Endothelial cell of umbilical vein (primary cell): ENCODE results near the gene PPM1H. TPM values are rescaled to one million over a fixed set of nuclear protein-coding genes. Genes with fewer than 3 reads are reported as not detected.

Source experiments
- BruUV-seq: library from RNA; stranded (reverse); fragments of 400-500 nt; replicated peaks from 2 replicates; lab custom pipeline; 2021; lab: Mats Ljungman, UMichigan
- CTCF ChIA-PET: fragments of 300-600, 350-600 bp; sonication (Branson Sonifier 250); formaldehyde crosslinking; loops from one replicate; lab custom pipeline; 2021; ENCODE audit warnings: antibody characterized with exemption, inconsistent platforms; lab: Charles Lee
- POLR2A ChIA-PET: fragments of 300-600, 350-600 bp; sonication (Branson Sonifier 250); formaldehyde crosslinking; loops from one replicate; lab custom pipeline; 2021; ENCODE audit warnings: antibody characterized with exemption, inconsistent platforms; lab: Charles Lee
- DNase-seq: peaks from one replicate; pipeline ENCODE4 v3.0.0-alpha.2; 2011; ENCODE audit warnings: low read depth, low spot score
- FAIRE-seq: peaks from 2 replicates; lab custom pipeline; 2011; peaks lifted over from hg19 to GRCh38; lab: Jason Lieb, UNC
- H2AFZ ChIP-seq: 2 replicates; pipeline ENCODE4 v1.6.0; 2012; ENCODE audit warnings: low read depth, low read length, control low read depth, inconsistent platforms
- H3K27ac ChIP-seq: 2 replicates; pipeline ENCODE4 v1.5.1; 2011; ENCODE audit warnings: low read depth, mild to moderate bottlenecking, control low read depth, low read length, moderate library complexity; ENCODE audit not compliant: insufficient read depth
- H3K27me3 ChIP-seq, 2 experiments: 2 replicates each; pipeline versions ENCODE4 v1.6.0 to v1.6.1; 2011; ENCODE audit warnings: low read length in 2 of 2, mixed read lengths in 1 of 2; ENCODE audit not compliant: control insufficient read depth in 2 of 2, insufficient read depth in 2 of 2
- H3K36me3 ChIP-seq, 2 experiments: 2 replicates in 1 of 2; 3 replicates in 1 of 2; pipeline ENCODE4 v1.5.1; 2011; ENCODE audit warnings: low read length in 2 of 2, mild to moderate bottlenecking in 1 of 2, moderate library complexity in 1 of 2; ENCODE audit not compliant: control insufficient read depth in 2 of 2, insufficient read depth in 2 of 2; ENCODE audit errors: extremely low read depth in 1 of 2
- H3K4me1 ChIP-seq: 3 replicates; pipeline ENCODE4 v1.5.1; 2011; ENCODE audit warnings: mild to moderate bottlenecking, low read length; ENCODE audit not compliant: control insufficient read depth, insufficient read depth; ENCODE audit errors: extremely low read depth
- H3K4me2 ChIP-seq: 2 replicates; pipeline ENCODE4 v1.6.1; 2011; ENCODE audit warnings: low read length, control low read depth, mixed read lengths; ENCODE audit not compliant: insufficient read depth
- H3K4me3 ChIP-seq, 3 experiments: fragments of 200-600 bp in 1 of 3; sonication (generic), shearing (Covaris generic) in 1 of 3; replicated peaks in 1 of 3; 2 replicates each; pipeline ENCODE4 v1.5.1; 2011 to 2016; ENCODE audit warnings: control low read depth in 3 of 3, low read length in 3 of 3, mild to moderate bottlenecking in 2 of 3, inconsistent platforms in 1 of 3, low read depth in 1 of 3, moderate library complexity in 1 of 3; ENCODE audit not compliant: insufficient read depth in 1 of 3
- H3K79me2 ChIP-seq: 2 replicates; pipeline ENCODE4 v1.6.0; 2012; ENCODE audit warnings: low read length, inconsistent platforms; ENCODE audit not compliant: control insufficient read depth, insufficient read depth
- H3K9ac ChIP-seq: replicated peaks from 2 replicates; pipeline ENCODE3; 2011; ENCODE audit warnings: low read length, control low read depth; ENCODE audit not compliant: insufficient read depth; ENCODE audit errors: extremely low read depth
- H3K9me1 ChIP-seq: replicated peaks from 3 replicates; pipeline ENCODE4 v1.6.0; 2011; ENCODE audit warnings: mild to moderate bottlenecking, low read length; ENCODE audit not compliant: control insufficient read depth, insufficient read depth; ENCODE audit errors: extremely low read depth
- H3K9me3 ChIP-seq: replicated peaks from 2 replicates; pipeline ENCODE4 v1.5.1; 2012; ENCODE audit warnings: low read length, inconsistent platforms; ENCODE audit not compliant: control insufficient read depth, insufficient read depth
- H4K20me1 ChIP-seq: replicated peaks from 2 replicates; pipeline ENCODE3; 2011; ENCODE audit warnings: mild to moderate bottlenecking, low read length; ENCODE audit not compliant: control insufficient read depth, insufficient read depth; ENCODE audit errors: extremely low read depth
- EZH2 ChIP-seq: IDR thresholded peaks from 2 replicates; pipeline ENCODE4 v1.6.1; 2012; ENCODE audit warnings: borderline replicate concordance, low read depth, mild to moderate bottlenecking, moderate library complexity, low read length, inconsistent platforms; ENCODE audit not compliant: severe bottlenecking
- FOS ChIP-seq: IDR thresholded peaks from 2 replicates; pipeline ENCODE4 v1.6.1; 2011; ENCODE audit warnings: mild to moderate bottlenecking, low read length, moderate library complexity, borderline replicate concordance; ENCODE audit not compliant: insufficient read depth
- GATA2 ChIP-seq: IDR thresholded peaks from 2 replicates; pipeline ENCODE4 v1.7.0; 2011; ENCODE audit warnings: low read depth, mild to moderate bottlenecking, moderate library complexity, mixed read lengths, low read length; ENCODE audit not compliant: insufficient read length, insufficient read depth
- JUN ChIP-seq: IDR thresholded peaks from 2 replicates; pipeline ENCODE4 v1.6.1; 2011; ENCODE audit warnings: borderline replicate concordance, low read depth; ENCODE audit not compliant: insufficient read length, insufficient read depth
- MAX ChIP-seq: IDR thresholded peaks from 2 replicates; pipeline ENCODE4 v1.6.1; 2011; ENCODE audit not compliant: insufficient read depth, insufficient read length
- MYC ChIP-seq: IDR thresholded peaks from one replicate; pipeline ENCODE4 v1.6.1; 2011; ENCODE audit warnings: mild to moderate bottlenecking, low read depth, low read length
- POLR2A ChIP-seq: IDR thresholded peaks from 2 replicates; pipeline ENCODE4 v1.6.1; 2012; ENCODE audit warnings: low read depth, mild to moderate bottlenecking, control low read depth, low read length
- POLR2AphosphoS5 ChIP-seq: IDR thresholded peaks from 2 replicates; pipeline ENCODE4 v1.6.1; 2012; ENCODE audit warnings: low read depth, mild to moderate bottlenecking, control low read depth, low read length, moderate library complexity; ENCODE audit not compliant: insufficient read depth
- dilution Hi-C: fragments of 300-500 bp; cut with MboI; formaldehyde crosslinking; loops from one replicate; pipeline ENCODE4 v1.15.0; 2019; ENCODE audit warnings: low sequenced_read_pairs; ENCODE audit not compliant: extremely low pct_ligation_motif_present
- intact Hi-C: fragments of 100-400 bp; cut with micrococcal nuclease; formaldehyde crosslinking; loops from one replicate; pipeline ENCODE4 v1.10.0; 2022
- polyA plus RNA-seq, 4 experiments: library from polyadenylated mRNA; depleted of rRNA in 3 of 4; stranded (reverse) in 3 of 4; unstranded in 1 of 4; fragments of >200 nt; gene quantifications; 2 replicates each; pipeline versions ENCODE4 v1.2.1 to v1.2.3, GENCODE V29; 2011 to 2012; ENCODE audit warnings: missing spikeins in 1 of 4
- total RNA-seq: library from RNA; stranded (reverse); gene quantifications from 2 replicates; pipeline ENCODE4 v1.2.3, GENCODE V29; 2021
- TF ChIP-seq, protein P1 (sequence below), 2 donors: IDR thresholded peaks; 1 replicate in 1 of 2; 2 replicates in 1 of 2; pipeline ENCODE4 v1.5.1; 2011; ENCODE audit warnings: low read length in 2 of 2, mild to moderate bottlenecking in 2 of 2, moderate library complexity in 2 of 2, control low read depth in 1 of 2, inconsistent platforms in 1 of 2, low read depth in 1 of 2; ENCODE audit not compliant: insufficient read depth in 1 of 2; ENCODE audit errors: extremely low read depth in 1 of 2

PPM1H gene
- total and polyA plus RNA-seq, 2 donors (not counting 3 experiments of a cell fraction or from before 2014, with no cell fraction given): 1.0 to 7.2 TPM

GRCh38 chr12:62763861-62764645 is 170.9 kb downstream of the PPM1H start:
- no peaks in the 10 kb centered on the region for H3K9me1 ChIP-seq
- no peak overlapping the region for H3K9ac ChIP-seq
- H3K4me1 ChIP-seq: peaks cover 8% of the 10 kb centered on the region
- H3K4me3 ChIP-seq: no peak overlapping the region
- H3K4me2 ChIP-seq: no peak overlapping the region
- dilution Hi-C loops: no loop called here
- no peaks in the 10 kb centered on the region for H3K36me3 ChIP-seq
- H4K20me1 ChIP-seq: no peaks in the 10 kb centered on the region
- no peak overlapping the region for H2AFZ ChIP-seq
- CTCF ChIA-PET: interaction anchor here (1.4 kb wide), 1 partner anchor 12 kb away, joined by 3 read pairs; no protein-coding TSS in a partner anchor
- POLR2A ChIA-PET: no interaction called here
- BruUV-seq: no TSS peak
- DNase-seq (no peak), FAIRE-seq (no peak)
- intact Hi-C loops: no loop called here
- H3K9me3 ChIP-seq: no peaks in the 10 kb centered on the region
- no peak overlapping the region for H3K27ac ChIP-seq
- TF ChIP-seq, protein P1, sequence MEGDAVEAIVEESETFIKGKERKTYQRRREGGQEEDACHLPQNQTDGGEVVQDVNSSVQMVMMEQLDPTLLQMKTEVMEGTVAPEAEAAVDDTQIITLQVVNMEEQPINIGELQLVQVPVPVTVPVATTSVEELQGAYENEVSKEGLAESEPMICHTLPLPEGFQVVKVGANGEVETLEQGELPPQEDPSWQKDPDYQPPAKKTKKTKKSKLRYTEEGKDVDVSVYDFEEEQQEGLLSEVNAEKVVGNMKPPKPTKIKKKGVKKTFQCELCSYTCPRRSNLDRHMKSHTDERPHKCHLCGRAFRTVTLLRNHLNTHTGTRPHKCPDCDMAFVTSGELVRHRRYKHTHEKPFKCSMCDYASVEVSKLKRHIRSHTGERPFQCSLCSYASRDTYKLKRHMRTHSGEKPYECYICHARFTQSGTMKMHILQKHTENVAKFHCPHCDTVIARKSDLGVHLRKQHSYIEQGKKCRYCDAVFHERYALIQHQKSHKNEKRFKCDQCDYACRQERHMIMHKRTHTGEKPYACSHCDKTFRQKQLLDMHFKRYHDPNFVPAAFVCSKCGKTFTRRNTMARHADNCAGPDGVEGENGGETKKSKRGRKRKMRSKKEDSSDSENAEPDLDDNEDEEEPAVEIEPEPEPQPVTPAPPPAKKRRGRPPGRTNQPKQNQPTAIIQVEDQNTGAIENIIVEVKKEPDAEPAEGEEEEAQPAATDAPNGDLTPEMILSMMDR (IDR thresholded peaks at IDR 0.05; ENCODE audit: extremely low read depth in 1 of 2, insufficient read depth in 1 of 2, low read depth in 1 of 2, low read length in 2 of 2): no peak
- no peak for TF ChIP-seq FOS
- TF ChIP-seq JUN: no peak
- TF ChIP-seq MYC: no peak
- no peak for TF ChIP-seq POLR2A
- no peak for TF ChIP-seq POLR2AphosphoS5
- no peak for TF ChIP-seq GATA2
- no peak for TF ChIP-seq MAX
- no peak for TF ChIP-seq EZH2
- H3K27me3 ChIP-seq: no peaks in the 10 kb centered on the region
- H3K79me2 ChIP-seq: no peaks in the 10 kb centered on the region
